BE2C (cell line): Measurements from ENCODE around the gene ATP9B.

Source experiments
- DNase-seq: peaks from one replicate; pipeline ENCODE4 v3.0.0-alpha.2; 2020
- H3K27me3 ChIP-seq: fragments of 250-450 bp; sonication (Bioruptor Pico); 2 replicates; pipeline ENCODE4 v1.5.1; 2020; ENCODE audit warnings: mild to moderate bottlenecking
- H3K36me3 ChIP-seq: fragments of 250-450 bp; sonication (Bioruptor Pico); 2 replicates; pipeline ENCODE4 v1.5.1; 2020; ENCODE audit warnings: mild to moderate bottlenecking
- H3K4me1 ChIP-seq: fragments of 250-450 bp; sonication (Bioruptor Pico); 2 replicates; pipeline ENCODE4 v1.5.1; 2020
- H3K4me3 ChIP-seq: 2 replicates; pipeline ENCODE4 v1.5.1; 2011; ENCODE audit warnings: low read depth, low read length
- H3K9me3 ChIP-seq: fragments of 250-450 bp; sonication (Bioruptor Pico); 2 replicates; pipeline ENCODE4 v1.5.1; 2020
- CTCF ChIP-seq: IDR thresholded peaks from 2 replicates; pipeline ENCODE4 v1.5.1; 2012; ENCODE audit warnings: mild to moderate bottlenecking, low read depth, low read length

The ATP9B gene

GRCh38 chr18:79117385-79117784 lies 48.2 kb downstream of the ATP9B start:
- Histone ChIP-seq H3K9me3 (no peaks in the 10 kb centered on the region), H3K36me3 (no peaks in the 10 kb centered on the region), H3K4me1 (no peaks in the 10 kb centered on the region), H3K4me3 (no peak overlapping the region), H3K27me3 (no peaks in the 10 kb centered on the region)
- no peak for TF ChIP-seq CTCF
- DNase-seq, result no peak

GRCh38 chr18:79117788-79118187 lies 48.6 kb downstream of the ATP9B start:
- H3K9me3 ChIP-seq, result no peaks in the 10 kb centered on the region
- no peaks in the 10 kb centered on the region for H3K4me1 ChIP-seq
- DNase-seq, result no peak
- no peak for TF ChIP-seq CTCF
- H3K27me3 ChIP-seq, result no peaks in the 10 kb centered on the region
- no peak overlapping the region for H3K4me3 ChIP-seq
- H3K36me3 ChIP-seq, result no peaks in the 10 kb centered on the region

GRCh38 chr18:79118797-79119196 lies 49.6 kb downstream of the ATP9B start:
- Histone ChIP-seq H3K36me3 (no peaks in the 10 kb centered on the region), H3K27me3 (no peaks in the 10 kb centered on the region), H3K4me1 (no peaks in the 10 kb centered on the region), H3K9me3 (no peaks in the 10 kb centered on the region), H3K4me3 (no peak overlapping the region)
- DNase-seq, result no peak
- TF ChIP-seq CTCF, result no peak

GRCh38 chr18:79121746-79122474 lies 52.7 kb downstream of the ATP9B start:
- DNase-seq, result no peak
- Histone ChIP-seq H3K4me3 (no peak overlapping the region), H3K4me1 (no peaks in the 10 kb centered on the region), H3K27me3 (no peaks in the 10 kb centered on the region), H3K9me3 (no peaks in the 10 kb centered on the region), H3K36me3 (no peaks in the 10 kb centered on the region)
- TF ChIP-seq CTCF, result no peak

- Histone ChIP-seq H3K9me3 (no peaks in the 10 kb centered on the region), H3K27me3 (no peaks in the 10 kb centered on the region), H3K4me1 (no peaks in the 10 kb centered on the region), H3K36me3 (no peaks in the 10 kb centered on the region), H3K4me3 (no peak overlapping the region)
- no peak for TF ChIP-seq CTCF
- DNase-seq, result no peak
Measured at GRCh38 chr18:79123948-79124347, 54.8 kb downstream of the ATP9B start.

GRCh38 chr18:79129120-79129519 lies 59.9 kb downstream of the ATP9B start:
- H3K4me1 ChIP-seq, result no peaks in the 10 kb centered on the region
- TF ChIP-seq CTCF, result no peak
- DNase-seq, result no peak
- no peaks in the 10 kb centered on the region for H3K9me3 ChIP-seq
- no peaks in the 10 kb centered on the region for H3K36me3 ChIP-seq
- no peaks in the 10 kb centered on the region for H3K27me3 ChIP-seq
- no peak overlapping the region for H3K4me3 ChIP-seq
